IMR-90 (cell line): Measurements from ENCODE around the gene FKTN.

Source experiments
- CEBPB ChIP-seq: IDR thresholded peaks from 2 replicates; pipeline ENCODE4 v1.6.1; 2012; ENCODE audit warnings: low read depth, low read length, improper control_type of control experiment
- CHD1 ChIP-seq: IDR thresholded peaks from 2 replicates; pipeline ENCODE4 v1.6.1; 2012; ENCODE audit warnings: low read depth, low read length, improper control_type of control experiment
- FOS ChIP-seq: fragments of 150-350 bp; IDR thresholded peaks from 2 replicates; pipeline ENCODE4 v1.6.1; 2016; ENCODE audit warnings: low read depth, low read length
- NFE2L2 ChIP-seq: fragments of 150-350 bp; IDR thresholded peaks from 2 replicates; pipeline ENCODE4 v1.6.1; 2016; ENCODE audit warnings: low read depth, mild to moderate bottlenecking, low read length
- POLR2A ChIP-seq: IDR thresholded peaks from 2 replicates; pipeline ENCODE4 v1.6.1; 2012; ENCODE audit warnings: mild to moderate bottlenecking, low read depth, low read length
- RAD21 ChIP-seq: IDR thresholded peaks from 2 replicates; pipeline ENCODE4 v1.6.1; 2012; ENCODE audit warnings: low read length, improper control_type of control experiment
- RCOR1 ChIP-seq: IDR thresholded peaks from 2 replicates; pipeline ENCODE4 v1.6.1; 2012; ENCODE audit warnings: mild to moderate bottlenecking, low read length, improper control_type of control experiment; ENCODE audit not compliant: insufficient replicate concordance
- SMC3 ChIP-seq: fragments of 150-350 bp; IDR thresholded peaks from 2 replicates; pipeline ENCODE4 v1.6.1; 2016; ENCODE audit warnings: low read depth, mild to moderate bottlenecking, antibody characterized with exemption, low read length, moderate library complexity
- TF ChIP-seq, protein P1 (sequence below): conservative IDR thresholded peaks from 2 replicates; pipeline ENCODE4 v1.5.1; 2012; ENCODE audit warnings: mild to moderate bottlenecking, low read depth, low read length, improper control_type of control experiment
- TF ChIP-seq, protein P2 (sequence below): fragments of 150-350 bp; IDR thresholded peaks from 2 replicates; pipeline ENCODE4 v1.6.1; 2016; ENCODE audit warnings: low read depth, mild to moderate bottlenecking, low read length, moderate library complexity, borderline replicate concordance
- TF ChIP-seq, protein P3 (sequence below): fragments of 150-350 bp; IDR thresholded peaks from 2 replicates; pipeline ENCODE4 v1.6.1; 2017; ENCODE audit warnings: mild to moderate bottlenecking, antibody characterized with exemption, low read length, low read depth

DNA sequence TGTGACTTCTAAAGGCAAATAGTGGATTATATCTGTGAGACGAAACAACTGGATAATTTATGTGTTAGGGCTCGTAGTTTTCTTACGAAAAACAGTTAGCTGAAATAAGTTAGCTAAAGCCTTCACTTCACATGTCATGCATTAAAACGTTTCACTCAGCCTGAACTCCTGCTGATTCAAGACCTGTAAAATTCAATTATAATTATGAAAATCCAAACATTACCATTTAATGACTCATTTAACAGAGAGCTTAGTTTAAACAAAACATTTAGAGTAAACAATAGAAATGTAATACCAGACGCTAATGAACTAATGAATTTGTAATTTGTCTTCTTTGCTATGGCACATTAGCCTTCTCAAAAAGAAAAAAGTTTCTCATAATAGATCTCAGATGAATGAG lies 106.0 kb downstream of the FKTN start:
- TF ChIP-seq, protein P1, sequence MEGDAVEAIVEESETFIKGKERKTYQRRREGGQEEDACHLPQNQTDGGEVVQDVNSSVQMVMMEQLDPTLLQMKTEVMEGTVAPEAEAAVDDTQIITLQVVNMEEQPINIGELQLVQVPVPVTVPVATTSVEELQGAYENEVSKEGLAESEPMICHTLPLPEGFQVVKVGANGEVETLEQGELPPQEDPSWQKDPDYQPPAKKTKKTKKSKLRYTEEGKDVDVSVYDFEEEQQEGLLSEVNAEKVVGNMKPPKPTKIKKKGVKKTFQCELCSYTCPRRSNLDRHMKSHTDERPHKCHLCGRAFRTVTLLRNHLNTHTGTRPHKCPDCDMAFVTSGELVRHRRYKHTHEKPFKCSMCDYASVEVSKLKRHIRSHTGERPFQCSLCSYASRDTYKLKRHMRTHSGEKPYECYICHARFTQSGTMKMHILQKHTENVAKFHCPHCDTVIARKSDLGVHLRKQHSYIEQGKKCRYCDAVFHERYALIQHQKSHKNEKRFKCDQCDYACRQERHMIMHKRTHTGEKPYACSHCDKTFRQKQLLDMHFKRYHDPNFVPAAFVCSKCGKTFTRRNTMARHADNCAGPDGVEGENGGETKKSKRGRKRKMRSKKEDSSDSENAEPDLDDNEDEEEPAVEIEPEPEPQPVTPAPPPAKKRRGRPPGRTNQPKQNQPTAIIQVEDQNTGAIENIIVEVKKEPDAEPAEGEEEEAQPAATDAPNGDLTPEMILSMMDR, result no peak
- TF ChIP-seq POLR2A, result no peak
- no peak for TF ChIP-seq RAD21
- TF ChIP-seq, protein P2, sequence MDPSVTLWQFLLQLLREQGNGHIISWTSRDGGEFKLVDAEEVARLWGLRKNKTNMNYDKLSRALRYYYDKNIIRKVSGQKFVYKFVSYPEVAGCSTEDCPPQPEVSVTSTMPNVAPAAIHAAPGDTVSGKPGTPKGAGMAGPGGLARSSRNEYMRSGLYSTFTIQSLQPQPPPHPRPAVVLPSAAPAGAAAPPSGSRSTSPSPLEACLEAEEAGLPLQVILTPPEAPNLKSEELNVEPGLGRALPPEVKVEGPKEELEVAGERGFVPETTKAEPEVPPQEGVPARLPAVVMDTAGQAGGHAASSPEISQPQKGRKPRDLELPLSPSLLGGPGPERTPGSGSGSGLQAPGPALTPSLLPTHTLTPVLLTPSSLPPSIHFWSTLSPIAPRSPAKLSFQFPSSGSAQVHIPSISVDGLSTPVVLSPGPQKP, result no peak
- TF ChIP-seq CHD1, result no peak
- no peak for TF ChIP-seq SMC3
- no peak for TF ChIP-seq CEBPB
- TF ChIP-seq RCOR1, result no peak
- TF ChIP-seq NFE2L2, result no peak
- TF ChIP-seq FOS, result no peak
- TF ChIP-seq, protein P3, sequence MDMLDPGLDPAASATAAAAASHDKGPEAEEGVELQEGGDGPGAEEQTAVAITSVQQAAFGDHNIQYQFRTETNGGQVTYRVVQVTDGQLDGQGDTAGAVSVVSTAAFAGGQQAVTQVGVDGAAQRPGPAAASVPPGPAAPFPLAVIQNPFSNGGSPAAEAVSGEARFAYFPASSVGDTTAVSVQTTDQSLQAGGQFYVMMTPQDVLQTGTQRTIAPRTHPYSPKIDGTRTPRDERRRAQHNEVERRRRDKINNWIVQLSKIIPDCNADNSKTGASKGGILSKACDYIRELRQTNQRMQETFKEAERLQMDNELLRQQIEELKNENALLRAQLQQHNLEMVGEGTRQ, result no peak
